NCI-H1105 treated with DMSO at 0.1 percent for 48 hours (cell line): ENCODE data around the gene ANKRD44.
A peak's percentile ranks its signal among the peaks of the same experiment; 100 is the strongest.

Experiments
- DNase-seq: peaks from one replicate; lab custom pipeline; 2025; lab: John Stamatoyannopoulos, UW

The ANKRD44 gene

GRCh38 chr2:197179744-197180498 lies 130.7 kb downstream of the ANKRD44 start:
- no peak for DNase-seq

- no peak for DNase-seq
Observed at GRCh38 chr2:197176522-197176921, 134.1 kb downstream of the ANKRD44 start.

DNA sequence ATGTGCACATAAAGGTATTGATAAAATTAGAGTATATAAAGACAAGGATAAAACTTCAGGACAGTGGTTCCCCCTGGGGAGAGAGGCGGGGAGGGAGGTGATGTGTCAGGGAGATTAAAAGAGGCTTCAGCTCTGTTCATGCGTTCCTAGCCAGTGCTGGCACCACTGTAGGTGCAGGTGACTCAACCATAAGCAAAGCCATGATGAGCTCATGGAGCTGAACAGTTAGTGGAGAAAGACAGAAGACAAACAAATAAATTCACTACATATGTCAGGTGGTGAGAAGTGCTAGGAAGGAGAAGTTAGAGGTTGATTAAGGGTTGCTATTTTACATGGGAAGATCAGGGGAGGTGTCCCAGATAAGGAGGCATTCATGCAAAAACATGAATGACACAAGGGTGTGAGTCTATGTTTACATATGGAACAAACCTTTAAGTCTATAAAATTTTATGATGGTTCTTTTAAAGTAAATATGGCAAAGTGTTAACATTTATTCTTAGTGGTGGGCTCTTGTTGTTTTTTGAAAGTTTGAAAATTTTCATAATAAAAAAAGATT lies 136.0 kb downstream of the ANKRD44 start:
- no peak for DNase-seq

DNA sequence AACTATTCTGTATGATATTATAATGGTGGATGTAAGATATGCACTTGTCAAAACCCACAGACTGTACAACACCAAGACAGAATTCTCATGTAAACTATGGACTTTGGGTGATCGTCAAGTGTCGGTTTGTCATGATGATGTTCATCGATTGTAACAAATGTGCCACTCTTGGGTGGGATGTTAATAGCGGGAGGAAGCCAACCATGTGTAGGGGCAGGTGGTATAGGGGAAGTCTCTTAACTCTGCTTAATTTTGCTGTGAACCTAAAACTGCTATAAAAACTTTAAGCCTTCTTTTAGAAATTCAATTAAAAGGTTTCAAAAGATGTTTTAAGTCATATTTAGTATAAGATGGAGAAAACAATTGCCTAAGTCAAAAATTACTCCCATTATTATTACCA lies 139.0 kb downstream of the ANKRD44 start:
- no peak for DNase-seq

DNA sequence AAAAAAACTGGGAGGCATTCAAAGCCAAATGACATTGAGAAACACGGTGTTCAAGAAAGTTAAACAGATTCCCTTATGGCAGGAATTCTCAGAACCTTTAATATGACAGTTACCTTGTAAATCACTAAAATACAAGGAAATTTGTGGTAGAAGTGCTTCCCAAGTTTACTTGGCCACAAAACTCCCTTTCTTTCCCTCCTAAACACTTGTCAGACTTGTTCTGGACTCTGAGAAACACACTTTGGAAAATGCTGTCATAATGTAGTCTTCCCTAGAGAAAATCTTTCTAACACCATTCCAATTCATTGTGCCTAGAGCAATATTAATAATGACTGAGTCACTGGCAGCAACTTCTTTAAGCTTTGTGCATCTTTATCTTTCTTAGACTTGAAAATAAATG lies 140.4 kb downstream of the ANKRD44 start:
- DNase-seq = no peak

DNA sequence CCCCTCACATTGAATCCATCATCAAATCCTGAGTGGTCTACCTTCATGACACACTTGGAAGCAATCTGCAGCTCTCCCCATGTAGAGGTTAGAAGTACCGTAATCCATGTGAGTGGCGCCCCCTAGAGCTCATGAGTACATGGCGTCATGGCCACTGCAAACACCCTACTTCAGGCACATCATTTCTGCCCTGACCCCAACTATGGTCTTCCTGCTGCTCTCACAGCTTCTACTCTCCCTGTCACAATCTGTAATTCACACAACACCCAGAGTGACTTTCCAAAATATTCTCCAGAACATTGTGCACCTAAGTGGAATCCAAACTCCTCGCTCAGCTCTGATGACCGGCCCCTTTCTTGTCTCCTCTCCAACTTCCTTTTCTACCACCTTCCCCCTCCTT lies 141.9 kb downstream of the ANKRD44 start:
- peak; percentile 55 for DNase-seq

DNA sequence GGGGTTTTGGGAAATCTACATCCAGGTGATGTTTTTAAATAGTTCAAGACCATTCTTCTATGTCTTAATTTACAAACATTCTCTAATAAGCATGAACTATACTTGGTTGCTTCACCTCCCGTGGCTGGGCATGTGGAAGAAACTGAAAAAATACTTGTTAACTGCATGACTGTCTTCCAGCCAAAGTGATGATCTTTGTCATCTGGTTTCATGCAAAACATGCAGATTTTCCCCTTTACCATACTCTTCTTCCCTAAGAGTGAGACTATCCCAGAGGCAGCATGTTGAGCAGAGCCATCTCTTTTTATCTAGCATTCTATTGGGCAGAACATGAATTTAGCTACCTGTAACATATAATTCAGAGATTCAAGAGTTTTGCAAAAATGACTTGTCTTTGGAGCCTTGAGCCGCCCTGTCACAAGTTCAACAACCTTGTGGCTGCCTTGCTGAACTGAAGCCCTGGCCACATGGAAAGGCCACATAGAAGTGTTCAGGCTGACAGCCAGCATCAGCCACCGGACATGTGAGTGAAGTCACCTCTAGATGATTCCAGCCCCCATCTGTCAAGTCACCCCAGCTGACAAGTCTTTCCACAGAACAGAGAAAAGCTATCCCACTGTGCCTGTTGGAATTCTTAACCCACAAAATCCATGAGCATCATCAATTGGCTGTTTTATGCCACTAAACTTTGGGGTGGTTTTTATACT lies 142.8 kb downstream of the ANKRD44 start:
- no peak for DNase-seq

GRCh38 chr2:197165020-197165419 lies 145.6 kb downstream of the ANKRD44 start:
- DNase-seq = no peak

- no peak for DNase-seq
Observed at GRCh38 chr2:197164141-197164754, 146.3 kb downstream of the ANKRD44 start.

- no peak for DNase-seq
Observed at GRCh38 chr2:197163712-197164140, 146.9 kb downstream of the ANKRD44 start.

- no peak for DNase-seq
Observed at GRCh38 chr2:197161774-197162173, 148.8 kb downstream of the ANKRD44 start.

DNA sequence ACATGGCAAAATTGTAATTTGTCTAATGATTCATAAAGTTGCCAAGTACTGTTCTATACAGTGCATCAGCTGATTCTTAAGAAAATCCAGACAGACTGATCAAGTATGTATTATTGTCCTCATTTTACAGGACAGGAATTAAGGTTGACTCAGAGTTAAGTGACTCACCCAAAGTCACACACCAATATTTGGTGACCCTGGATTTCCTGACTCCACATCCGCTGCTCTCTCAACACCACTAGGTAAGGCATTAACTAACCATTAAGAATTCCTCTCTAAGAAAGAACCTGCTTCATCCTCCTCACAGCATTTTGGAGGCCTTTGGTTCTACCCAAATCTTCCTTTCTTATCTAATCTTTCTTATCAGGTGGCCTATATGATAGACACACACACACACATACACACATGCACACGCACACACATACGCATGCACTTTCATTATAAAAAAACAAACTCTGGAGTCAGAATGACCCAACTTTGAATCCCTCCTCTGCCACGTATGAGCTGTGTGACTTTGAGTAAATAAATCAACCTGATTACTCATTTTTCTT lies 150.8 kb downstream of the ANKRD44 start:
- DNase-seq = no peak

DNA sequence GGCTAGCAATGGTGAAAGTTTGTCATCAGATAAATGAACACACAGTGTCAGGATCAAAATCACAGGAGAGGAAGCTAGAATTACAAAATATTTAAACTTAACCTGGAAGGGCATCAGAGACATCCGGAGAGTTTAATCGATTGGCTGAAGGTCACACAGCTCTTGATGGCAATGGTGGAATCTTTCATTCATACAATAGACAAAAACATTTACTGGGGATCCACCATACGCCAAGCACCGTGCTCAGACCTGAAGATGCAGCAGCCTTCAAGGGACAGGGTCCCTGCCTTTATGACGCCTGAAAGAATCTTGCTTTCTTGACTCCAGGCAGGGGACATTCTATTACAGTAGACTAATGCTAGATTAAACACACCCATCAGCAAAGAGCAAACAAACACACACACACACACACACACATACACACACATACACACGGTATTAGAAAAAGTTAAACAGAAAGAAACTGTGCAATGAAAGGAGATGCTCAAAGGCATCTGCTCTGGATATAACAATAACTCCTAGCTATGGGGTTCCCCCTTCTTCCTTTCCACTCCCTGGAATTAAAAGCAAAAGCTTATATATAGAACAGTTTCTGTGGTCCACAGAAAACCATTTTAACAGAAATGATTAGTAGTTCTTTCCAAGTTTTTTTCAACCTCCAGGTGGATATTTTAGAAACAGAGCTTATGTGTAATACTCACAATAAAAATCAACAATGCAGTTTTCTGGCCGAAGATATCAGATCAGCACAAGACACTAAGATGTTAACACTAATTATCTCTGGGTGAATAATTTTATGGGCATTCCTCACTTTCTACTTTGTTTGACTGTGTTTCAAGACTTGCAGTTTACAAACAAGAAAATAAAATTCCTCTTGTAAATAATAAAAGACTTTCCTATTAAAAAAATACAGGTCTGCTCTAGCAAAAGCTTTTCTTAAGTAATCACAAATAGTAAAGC lies 151.7 kb downstream of the ANKRD44 start:
- no peak for DNase-seq

- DNase-seq = no peak
Observed at GRCh38 chr2:197157879-197158537, 152.6 kb downstream of the ANKRD44 start.

DNA sequence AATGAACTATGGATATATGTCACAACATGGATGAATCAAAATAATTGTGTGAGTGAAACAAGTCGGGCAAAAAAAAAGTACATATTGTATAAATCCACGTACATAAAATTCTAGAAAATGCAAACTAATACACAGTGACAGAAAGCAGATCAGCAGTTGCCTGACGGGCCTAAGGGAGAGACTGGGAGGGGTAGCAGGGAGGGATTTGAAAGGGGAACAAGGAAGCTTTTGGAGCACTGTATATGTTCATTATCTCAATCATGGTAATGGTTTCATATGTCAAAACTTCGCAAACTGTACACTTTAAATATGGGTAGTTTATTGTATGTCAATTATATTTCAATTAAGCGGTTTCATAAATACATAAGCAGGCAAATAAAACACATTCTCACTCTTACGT lies 153.8 kb downstream of the ANKRD44 start:
- no peak for DNase-seq

GRCh38 chr2:197152451-197153228 lies 157.9 kb downstream of the ANKRD44 start:
- no peak for DNase-seq

- DNase-seq = no peak
Observed at GRCh38 chr2:197149546-197149945, 161.0 kb downstream of the ANKRD44 start.

GRCh38 chr2:197148401-197148800 lies 162.2 kb downstream of the ANKRD44 start:
- DNase-seq = no peak

DNA sequence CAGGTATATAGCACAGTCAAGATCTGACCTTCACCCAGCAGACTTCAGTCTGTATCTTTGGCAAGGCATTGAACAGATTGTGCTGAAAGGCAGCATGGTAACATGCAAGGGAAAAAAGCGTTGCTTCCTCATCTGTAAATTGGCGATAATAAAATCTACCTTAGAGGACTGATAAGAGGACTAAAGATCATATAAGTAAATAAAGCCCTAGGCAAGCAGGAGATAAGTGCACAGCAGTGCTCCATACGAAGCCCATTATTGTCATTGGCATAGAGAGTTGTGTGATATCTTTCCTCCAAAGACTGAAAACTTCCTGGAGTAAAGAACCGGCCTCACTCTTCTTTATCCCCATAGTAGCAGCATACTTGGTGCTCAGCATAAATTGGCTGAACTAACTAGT lies 162.6 kb downstream of the ANKRD44 start:
- no peak for DNase-seq

DNA sequence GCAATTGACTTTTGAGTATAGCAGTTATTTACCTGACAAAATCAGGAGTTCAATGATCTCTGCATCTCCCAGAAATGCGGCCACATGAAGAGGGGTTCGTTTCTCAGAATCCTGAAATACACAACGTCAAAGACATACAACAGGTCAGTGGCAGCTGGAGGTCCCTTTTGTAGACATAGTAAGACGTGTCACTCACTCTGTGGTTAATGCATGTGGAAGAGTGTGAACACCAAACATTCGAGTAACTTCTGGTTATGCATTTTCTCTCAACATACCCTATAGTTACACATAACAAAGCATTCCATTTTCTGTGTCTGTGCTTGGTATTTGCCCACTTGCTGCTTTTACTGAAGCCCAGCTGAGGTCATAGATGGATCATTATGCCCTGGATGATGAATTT lies 163.6 kb downstream of the ANKRD44 start:
- DNase-seq = no peak
